HepG2 (cell line): ENCODE results near the gene TMEM107. TPM values are rescaled to one million over a fixed set of nuclear protein-coding genes. Genes with fewer than 3 reads are reported as not detected.

Experiments
- ATAC-seq: fragments of 200-7000 bp; cut with Tn5 transposase; 3 replicates; pipeline ENCODE4 v1.9.1; 2020; ENCODE audit warnings: mild to moderate bottlenecking, moderate library complexity
- BruUV-seq: library from RNA; stranded (reverse); fragments of 400-500 nt; replicated peaks from 2 replicates; lab custom pipeline; 2021; lab: Mats Ljungman, UMichigan
- CTCF ChIA-PET: fragments of 300-600 bp; formaldehyde crosslinking; extraction: SDS; loops from one replicate; lab custom pipeline; 2021; ENCODE audit warnings: low total read pairs, inconsistent platforms, low intra/inter-chr PET ratio; lab: Yijun Ruan, JAX
- POLR2A ChIA-PET: fragments of 350-600 bp; sonication (Branson Sonifier 250); formaldehyde crosslinking; loops from one replicate; lab custom pipeline; 2020; ENCODE audit warnings: antibody characterized with exemption, inconsistent platforms; lab: Yijun Ruan, JAX
- DNase-seq: peaks from one replicate; pipeline ENCODE4 v3.0.0-alpha.2; 2015; ENCODE audit warnings: low spot score
- FAIRE-seq: peaks from 3 replicates; lab custom pipeline; 2011; peaks lifted over from hg19 to GRCh38; lab: Jason Lieb, UNC
- H2AFZ ChIP-seq: one replicate; pipeline ENCODE4 v1.6.1; 2011; ENCODE audit warnings: low read length, inconsistent platforms
- H3K27ac ChIP-seq: fragments of 300-600 bp; 3 replicates; pipeline ENCODE4 v1.8.0; 2011; ENCODE audit warnings: mixed run types, mild to moderate bottlenecking, mixed read lengths, low read length, inconsistent platforms; ENCODE audit not compliant: insufficient read depth; ENCODE audit errors: extremely low read length
- H3K27me3 ChIP-seq, 2 experiments: fragments of 200-600 bp in 1 of 2; 2 replicates in 1 of 2; 3 replicates in 1 of 2; pipeline versions ENCODE4 v1.6.0 to v1.8.0; 2011; ENCODE audit warnings: low read length in 2 of 2, mild to moderate bottlenecking in 2 of 2, moderate library complexity in 2 of 2, inconsistent platforms in 1 of 2; ENCODE audit not compliant: insufficient read depth in 2 of 2, control insufficient read depth in 1 of 2
- H3K36me3 ChIP-seq, 2 experiments: fragments of 200-600 bp in 1 of 2; replicated peaks in 1 of 2; 2 replicates in 1 of 2; 3 replicates in 1 of 2; pipeline versions ENCODE4 v1.5.1 to v1.8.0; 2011; ENCODE audit warnings: low read length in 2 of 2, inconsistent platforms in 1 of 2; ENCODE audit not compliant: insufficient read depth in 2 of 2, control insufficient read depth in 1 of 2
- H3K4me1 ChIP-seq: 2 replicates; pipeline ENCODE4 v1.5.1; 2012; ENCODE audit warnings: low read length, inconsistent platforms; ENCODE audit not compliant: insufficient read depth
- H3K4me2 ChIP-seq: 2 replicates; pipeline ENCODE4 v1.6.0; 2011; ENCODE audit warnings: low read depth, low read length, inconsistent platforms
- H3K4me3 ChIP-seq, 3 experiments: fragments of 200-600 bp in 1 of 3; sonication (generic), shearing (Covaris generic) in 1 of 3; replicated peaks in 1 of 3; 2 replicates each; pipeline ENCODE4 v1.5.1; 2011 to 2016; ENCODE audit warnings: low read length in 3 of 3, inconsistent platforms in 2 of 3, low read depth in 2 of 3, mild to moderate bottlenecking in 2 of 3, control low read depth in 1 of 3, mixed read lengths in 1 of 3; ENCODE audit not compliant: insufficient read depth in 1 of 3
- H3K79me2 ChIP-seq: one replicate; pipeline ENCODE4 v1.6.1; 2011; ENCODE audit warnings: low read length, inconsistent platforms; ENCODE audit not compliant: insufficient read depth
- H3K9ac ChIP-seq: 2 replicates; pipeline ENCODE4 v1.6.0; 2011; ENCODE audit warnings: mild to moderate bottlenecking, low read depth, low read length, inconsistent platforms; ENCODE audit not compliant: insufficient read depth
- H3K9me3 ChIP-seq: 2 replicates; pipeline ENCODE4 v1.5.1; 2012; ENCODE audit warnings: mild to moderate bottlenecking, low read length
- H4K20me1 ChIP-seq: 2 replicates; pipeline ENCODE4 v1.6.0; 2011; ENCODE audit warnings: inconsistent platforms, mild to moderate bottlenecking, low read length, moderate library complexity; ENCODE audit not compliant: insufficient read depth
- CEBPZ ChIP-seq: IDR thresholded peaks from 2 replicates; pipeline ENCODE4 v1.6.1; 2012; ENCODE audit warnings: low read length, improper control_type of control experiment
- DBP ChIP-seq: sonication (generic); formaldehyde crosslinking; IDR thresholded peaks from 2 replicates; pipeline ENCODE4 v1.4.0; 2020; ENCODE audit warnings: missing genetic modification reagents; ENCODE audit errors: not compliant biosample characterization
- MAFK ChIP-seq, 2 experiments: IDR thresholded peaks in 1 of 2; conservative IDR thresholded peaks in 1 of 2; 2 replicates each; pipeline ENCODE4 v1.6.1; 2011; ENCODE audit warnings: improper control_type of control experiment in 2 of 2, low read length in 2 of 2
- MED1 ChIP-seq: sonication (generic); formaldehyde crosslinking; IDR thresholded peaks from 2 replicates; pipeline ENCODE4 v1.4.0; 2020; ENCODE audit warnings: missing genetic modification reagents
- MIER3 ChIP-seq: IDR thresholded peaks from 2 replicates; pipeline ENCODE4 v1.6.1; 2016; ENCODE audit warnings: missing compliant biosample characterization, borderline replicate concordance
- SIX4 ChIP-seq: sonication (generic); formaldehyde crosslinking; IDR thresholded peaks from 2 replicates; pipeline ENCODE4 v1.4.0; 2020; ENCODE audit warnings: missing genetic modification reagents
- SOX13 ChIP-seq, 3 experiments: fragments of 450-650 bp in 1 of 3; sonication (generic) in 1 of 3; formaldehyde crosslinking in 1 of 3; IDR thresholded peaks in 2 of 3; conservative IDR thresholded peaks in 1 of 3; 2 replicates each; pipeline versions ENCODE4 v1.5.0 to v1.6.1; 2016 to 2020; ENCODE audit warnings: antibody characterized with exemption in 1 of 3, mild to moderate bottlenecking in 1 of 3, missing compliant biosample characterization in 1 of 3, missing genetic modification reagents in 1 of 3, moderate library complexity in 1 of 3
- TFAP4 ChIP-seq: sonication (generic); IDR thresholded peaks from 2 replicates; pipeline ENCODE4 v1.6.1; 2016; ENCODE audit warnings: low read depth, borderline replicate concordance
- ZNF12 ChIP-seq: sonication (generic); formaldehyde crosslinking; IDR thresholded peaks from 2 replicates; pipeline ENCODE4 v1.5.0; 2020; ENCODE audit warnings: missing genetic modification reagents
- ZNF34 ChIP-seq: sonication (generic); formaldehyde crosslinking; IDR thresholded peaks from 2 replicates; pipeline ENCODE4 v1.4.0; 2020; ENCODE audit warnings: mild to moderate bottlenecking, missing genetic modification reagents, borderline replicate concordance
- WGBS: methylation state at CpG from one replicate; pipeline ENCODE4 v1.1.6; 2017; ENCODE audit warnings: low lambda C conversion rate; 5-methylcytosine and 5-hydroxymethylcytosine counted together
- in situ Hi-C: cut with HindIII; loops from 2 replicates; pipeline ENCODE4 v1.10.0; 2017; ENCODE audit warnings: low pct_unique_long_range_greater_than_20kb; ENCODE audit not compliant: extremely low pct_ligation_motif_present
- intact Hi-C: fragments of 100-400 bp; cut with micrococcal nuclease; formaldehyde crosslinking; loops from one replicate; pipeline ENCODE4 v1.10.0; 2022; ENCODE audit not compliant: unreplicated experiment
- polyA plus RNA-seq, 8 experiments: library from polyadenylated mRNA; depleted of rRNA in 3 of 8; stranded (reverse) in 7 of 8; unstranded in 1 of 8; fragments of >200 nt; fragmentation: Illumina TruSeq in 4 of 8; extraction: Trizol in 4 of 8; gene quantifications; 2 replicates each; pipeline versions ENCODE4 v1.2.1 to v1.2.3, GENCODE V29; 2011 to 2016; ENCODE audit warnings: low read depth in 4 of 8, missing spikeins in 1 of 8, mixed read lengths in 1 of 8; ENCODE audit not compliant: insufficient read depth in 1 of 8
- total RNA-seq, 5 experiments: library from RNA; depleted of rRNA; stranded (reverse); fragments of >200 nt; fragmentation: Illumina TruSeq; extraction: Trizol; gene quantifications; 2 replicates each; pipeline ENCODE4 v1.2.3, GENCODE V29; 2016; ENCODE audit warnings: low read depth in 1 of 5

TMEM107 gene
- total and polyA plus RNA-seq, 2 of the 13 experiments (the other 11 are each of a cell fraction or from before 2014, with no cell fraction given): 7.2 to 15.3 TPM

GRCh38 chr17:8128125-8128784, 47.9 kb downstream of the TMEM107 start:
- no peak overlapping the region for H3K27ac ChIP-seq
- peaks cover 3% of the 10 kb centered on the region; the same call in 1 of the 2 replicates for H4K20me1 ChIP-seq
- H3K79me2 ChIP-seq: no peaks in the 10 kb centered on the region
- WGBS: 84% methylated on average over 14 of the region's 14 CpGs
- ChIA-PET CTCF (no interaction called here), POLR2A (no interaction called here)
- H3K4me3 ChIP-seq: no peak overlapping the region
- TF ChIP-seq MAFK (conservative IDR thresholded peaks at IDR 0.05 in 1 of 2, IDR thresholded peaks at IDR 0.05 in 1 of 2; ENCODE audit: low read length in 2 of 2) (0 out of 4 replicates have a peak, but pooled peaks of 1 of the 2 experiments have one; percentile 20), SOX13 (IDR thresholded peaks at IDR 0.05) (no peak), SOX13 (CRISPR knock-in tag; conservative IDR thresholded peaks at IDR 0.05 in 1 of 2, IDR thresholded peaks at IDR 0.05 in 1 of 2) (no peak)
- peaks cover 33% of the 10 kb centered on the region for H3K4me1 ChIP-seq
- in situ Hi-C loops (loop anchor here (10.0 kb wide), 1 partner anchor 57 kb away; no protein-coding TSS in a partner anchor), intact Hi-C loops (no loop called here)
- peaks cover 3 to 33% of the 10 kb centered on the region in 2 experiments; a peak in 4 of 5 replicates for H3K27me3 ChIP-seq
- no peak overlapping the region for H3K4me2 ChIP-seq
- BruUV-seq: no TSS peak
- FAIRE-seq: no peak
- no peak overlapping the region for H3K9ac ChIP-seq
- no peak for DNase-seq
- no peaks in the 10 kb centered on the region for H3K9me3 ChIP-seq
- no peak for ATAC-seq
- no peak overlapping the region for H2AFZ ChIP-seq
- no peaks in the 10 kb centered on the region for H3K36me3 ChIP-seq

GRCh38 chr17:8126491-8127066, 49.6 kb downstream of the TMEM107 start:
- in situ Hi-C loops (loop anchor here (10.0 kb wide), 1 partner anchor 58 kb away; no protein-coding TSS in a partner anchor), intact Hi-C loops (no loop called here)
- DNase-seq (no peak), FAIRE-seq (no peak), ATAC-seq (peak; percentile 32)
- Histone ChIP-seq H3K4me2 (peak overlapping the region; percentile 100), H3K27ac (no peak overlapping the region), H2AFZ (peak overlapping the region; percentile 71), H3K9ac (peak overlapping the region; percentile 32; the same call in 1 of the 2 replicates), H4K20me1 (peaks cover 3% of the 10 kb centered on the region; the same call in 1 of the 2 replicates), H3K79me2 (no peaks in the 10 kb centered on the region), H3K4me3 (peak overlapping the region; percentile 58 to 95 (median 68)), H3K9me3 (no peaks in the 10 kb centered on the region), H3K36me3 (no peaks in the 10 kb centered on the region), H3K4me1 (peaks cover 45% of the 10 kb centered on the region), H3K27me3 (peaks cover 5 to 46% of the 10 kb centered on the region in 2 experiments)
- ChIA-PET CTCF (no interaction called here), POLR2A (interaction anchor here (1.0 to 1.9 kb wide), 4 partner anchors 8 to 284 kb away, joined by 4 to 11 read pairs (median 4); partner anchors contain the start of gene ALOXE3)
- under 1% methylated on average over 27 of the region's 45 CpGs for WGBS
- no TSS peak for BruUV-seq
- TF ChIP-seq SIX4 (no peak), MIER3 (CRISPR knock-in tag) (no peak), ZNF12 (CRISPR knock-in tag) (no peak), DBP (CRISPR knock-in tag) (no peak), TFAP4 (no peak), CEBPZ (no peak), MED1 (CRISPR knock-in tag) (peak; percentile 19; the same call in 1 of the 2 replicates), ZNF34 (CRISPR knock-in tag) (no peak)
